ENCODE data around the gene RAB40C.

RAB40C gene

DNA sequence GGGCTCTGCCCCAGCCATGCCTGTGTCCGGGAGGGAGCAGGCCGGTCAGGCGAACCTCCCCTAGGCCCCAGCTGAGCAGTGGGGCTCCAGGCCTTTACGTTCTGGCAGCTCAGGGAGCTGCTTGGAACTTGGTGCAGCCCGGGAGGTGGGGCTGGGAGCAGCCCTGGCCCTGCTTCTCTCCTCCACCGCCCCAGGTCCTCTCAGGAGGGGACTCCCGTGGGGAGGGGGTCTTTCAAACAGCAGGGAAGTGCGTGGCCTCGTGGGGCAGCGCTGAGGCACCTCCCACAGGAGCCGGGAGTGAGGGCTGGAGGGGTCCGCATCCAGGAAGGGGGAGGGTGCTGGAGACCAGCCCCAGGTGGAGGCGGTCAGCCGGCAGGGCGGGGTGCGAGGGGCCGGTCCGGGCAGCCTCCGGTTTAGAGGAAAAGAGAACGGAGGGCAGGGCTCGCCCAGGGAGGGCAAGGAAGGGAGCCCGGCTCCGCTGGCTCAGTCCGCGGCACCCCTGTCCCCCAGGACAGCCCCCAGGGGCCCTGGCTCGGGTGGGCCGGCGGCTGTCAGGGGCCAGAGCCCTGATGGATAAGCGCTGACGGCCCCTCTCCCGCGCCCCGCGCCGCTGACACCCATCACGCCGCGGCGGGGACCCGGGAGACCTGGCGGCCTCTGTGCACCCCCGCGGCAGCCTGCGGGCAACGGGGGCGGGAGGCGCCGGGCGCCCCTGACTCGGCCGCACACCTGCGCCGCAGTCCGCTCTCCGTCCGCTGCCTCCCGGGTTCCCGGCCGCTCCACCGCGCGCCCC lies 30.3 kb upstream of the RAB40C start:
- DNase-seq: no peak
- no peak for ATAC-seq

DNA sequence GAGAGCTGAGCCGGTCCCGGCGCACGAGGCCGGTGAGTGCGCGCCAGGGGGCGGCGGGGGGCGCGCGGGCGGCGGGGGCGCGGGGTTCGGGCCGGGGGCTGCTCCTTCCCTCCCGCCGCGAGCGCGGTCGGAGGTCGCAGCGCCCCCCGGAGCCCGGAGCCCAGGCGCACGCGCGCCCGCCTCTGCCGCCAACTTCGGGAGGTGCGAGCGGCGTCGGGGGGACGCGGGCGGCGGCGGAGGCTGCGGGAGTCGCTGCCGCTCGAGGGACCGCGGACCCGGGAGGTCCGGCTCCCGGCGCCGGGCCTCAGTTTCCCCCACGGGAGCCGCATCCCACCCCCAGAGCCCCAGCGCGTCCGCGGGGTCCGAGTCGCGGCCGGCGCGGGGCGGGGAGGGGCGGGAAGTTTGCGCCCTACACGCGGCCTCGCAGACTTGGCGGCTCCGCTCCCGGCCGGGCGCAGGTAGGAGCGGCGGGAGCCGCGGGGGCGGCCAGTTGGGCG lies 29.6 kb upstream of the RAB40C start, which contains the start of gene PRR35:
TSS of gene PRR35 (plus strand) at position 191 of the 497 bp plus-strand sequence. CDS start 2,901 bp downstream, outside the sequence.
- no peak for DNase-seq
- no peak for ATAC-seq

DNA sequence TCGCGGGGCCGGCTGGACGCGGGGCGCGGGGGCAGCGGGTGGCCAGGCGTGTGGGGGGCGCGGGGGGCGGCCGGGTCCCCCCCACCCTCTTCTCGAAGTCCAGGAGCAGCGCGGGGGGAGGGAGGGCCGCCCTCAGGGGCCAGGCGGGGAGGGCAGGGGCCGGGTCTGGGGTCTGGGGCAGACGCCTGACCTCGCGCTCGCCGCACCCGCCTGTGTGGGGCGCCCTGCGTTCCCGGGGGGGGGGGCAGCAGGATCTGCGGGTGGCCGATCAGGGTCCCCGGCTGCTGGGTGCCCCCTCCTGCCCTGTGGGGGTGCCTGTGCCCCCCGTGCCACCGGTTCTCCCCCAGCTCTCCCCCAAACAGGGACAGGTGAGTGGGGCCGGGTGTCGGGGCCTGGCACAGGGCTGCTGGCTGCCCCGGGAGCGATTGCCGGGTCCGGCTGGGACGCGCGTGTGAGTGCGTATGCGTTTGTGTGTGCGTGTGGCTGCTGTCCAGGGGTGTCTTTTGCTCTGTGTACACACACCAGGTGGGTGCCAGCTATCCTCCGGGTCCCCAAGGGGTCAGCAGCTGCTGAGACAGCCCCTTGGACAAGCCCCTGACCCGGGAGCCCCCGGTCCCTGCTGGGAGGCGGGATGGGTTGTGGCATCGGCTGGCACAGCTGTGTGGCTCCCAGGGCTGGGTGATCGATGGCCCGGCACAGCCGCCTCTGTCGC lies 29.0 kb upstream of the RAB40C start:
- ATAC-seq (no peak), DNase-seq (no peak)

DNA sequence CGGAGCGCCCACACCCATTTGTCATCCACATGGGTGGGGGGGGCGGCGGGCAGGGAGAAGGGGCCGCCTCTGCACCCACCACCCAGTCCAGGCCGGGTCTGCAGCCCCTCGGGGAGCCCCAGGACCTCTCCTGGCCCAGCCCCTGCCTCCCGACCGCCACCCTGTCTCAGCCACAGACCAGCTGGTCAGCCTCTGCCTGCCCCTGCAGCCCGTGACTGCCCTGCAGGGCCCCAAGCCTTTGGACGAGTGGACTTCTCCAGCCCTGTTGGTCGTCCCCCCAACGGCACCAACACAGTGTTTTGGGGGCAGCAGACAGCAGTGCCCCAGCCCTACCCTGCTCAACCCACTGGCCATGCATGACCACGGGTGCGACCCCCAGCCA lies 28.5 kb upstream of the RAB40C start:
- ATAC-seq (no peak), DNase-seq (no peak)

DNA sequence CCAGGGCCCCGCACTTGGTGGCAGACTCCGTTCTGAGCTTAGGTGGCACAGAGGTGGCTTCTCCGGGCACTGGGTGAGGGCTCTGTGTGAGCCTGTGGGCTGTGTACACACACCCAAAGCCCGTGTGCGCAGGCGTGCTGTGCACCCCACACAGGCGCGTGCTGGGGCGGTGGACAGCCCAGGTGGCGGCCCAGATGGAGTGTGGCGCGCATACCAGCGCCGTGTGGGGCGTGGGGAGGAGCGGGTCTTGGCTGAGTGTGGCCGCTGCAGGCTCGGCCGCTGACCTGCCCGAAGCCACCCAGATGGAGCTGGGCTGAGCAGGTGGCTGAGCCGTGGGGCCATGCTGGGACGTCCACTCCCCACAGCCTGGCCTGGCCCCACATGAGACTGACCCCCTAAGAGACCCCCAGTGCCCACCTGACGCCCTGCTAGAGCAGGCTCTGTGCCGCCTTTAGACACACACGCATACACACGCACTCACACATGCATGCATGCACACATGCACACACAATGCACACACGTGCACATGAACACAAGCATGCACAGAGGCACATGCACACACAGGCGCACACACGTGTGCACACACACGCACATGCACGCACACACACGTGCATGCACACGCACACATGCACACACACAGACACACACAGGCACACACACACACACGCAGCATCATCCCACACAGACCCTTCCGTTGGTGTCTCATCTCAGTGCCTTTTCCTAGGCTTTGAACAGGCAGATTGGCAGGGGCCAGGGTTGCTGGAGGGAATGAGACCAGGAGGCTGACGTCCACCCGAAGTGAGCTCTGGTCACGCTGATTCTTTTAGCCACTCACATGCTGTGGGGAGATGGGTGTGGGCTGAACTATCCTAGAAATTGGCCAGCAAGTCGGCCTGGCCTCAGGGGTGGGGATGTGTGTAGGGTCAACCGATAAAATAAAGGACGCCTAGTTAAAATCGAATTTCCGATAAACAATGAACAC lies 27.6 kb upstream of the RAB40C start:
- ATAC-seq (no peak), DNase-seq (no peak)

DNA sequence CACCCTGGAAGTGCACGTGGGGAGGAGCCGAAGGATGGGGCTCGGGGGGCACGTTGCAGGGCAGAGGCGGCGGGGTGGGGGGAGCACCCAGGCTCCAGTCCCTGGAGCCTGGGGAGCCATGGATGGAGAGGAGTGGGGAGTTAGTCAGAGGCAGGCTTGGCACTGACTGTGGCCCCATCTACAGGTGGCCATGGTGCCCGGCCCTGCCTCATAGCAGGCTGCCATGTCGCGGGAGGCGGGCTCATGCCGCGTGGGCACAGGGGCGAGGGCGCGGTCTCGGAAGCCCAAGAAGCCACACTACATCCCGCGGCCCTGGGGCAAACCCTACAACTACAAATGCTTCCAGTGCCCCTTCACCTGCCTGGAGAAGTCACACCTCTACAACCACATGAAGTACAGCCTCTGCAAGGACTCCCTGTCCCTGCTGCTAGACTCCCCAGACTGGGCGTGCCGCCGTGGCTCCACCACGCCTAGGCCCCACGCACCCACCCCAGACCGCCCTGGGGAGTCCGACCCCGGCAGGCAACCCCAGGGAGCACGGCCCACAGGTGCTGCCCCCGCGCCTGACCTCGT lies 26.7 kb upstream of the RAB40C start:
- ATAC-seq (no peak), DNase-seq (no peak)

DNA sequence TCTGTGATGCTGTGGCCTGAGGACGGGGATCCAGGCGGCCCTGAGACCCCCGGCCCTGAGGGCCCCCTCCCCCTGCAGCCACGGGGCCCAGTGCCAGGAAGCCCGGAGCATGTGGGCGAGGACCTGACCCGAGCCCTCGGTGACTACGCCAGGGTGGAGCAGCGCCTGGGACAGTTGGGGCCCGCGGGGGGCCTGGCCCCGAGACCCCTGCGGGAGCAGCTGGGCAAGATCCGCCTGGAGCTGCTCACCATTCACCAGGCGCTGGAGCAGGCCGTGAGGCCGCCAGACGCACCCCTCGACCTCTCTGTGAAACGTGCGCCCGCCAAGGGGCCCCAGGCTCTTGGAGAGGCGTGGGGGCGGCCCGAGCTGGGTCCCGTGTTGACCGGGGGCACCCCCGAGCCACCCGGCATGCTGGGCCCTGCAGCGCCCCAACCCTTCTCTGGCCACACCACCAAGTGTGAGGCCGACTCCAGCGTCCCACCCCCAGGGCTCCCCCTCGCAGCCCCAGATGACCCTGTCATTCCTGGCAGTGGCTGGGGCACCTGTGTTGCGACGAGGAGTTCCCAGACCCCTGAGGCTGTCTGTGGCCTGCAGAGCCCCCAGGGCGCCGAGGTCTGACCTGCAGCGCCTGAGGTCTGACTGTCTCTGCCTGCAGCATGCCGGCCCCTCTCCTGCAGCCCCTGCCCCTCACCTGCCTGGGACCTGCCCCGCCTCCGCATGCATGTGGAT lies 25.0 kb upstream of the RAB40C start:
- DNase-seq (no peak), ATAC-seq (no peak)

DNA sequence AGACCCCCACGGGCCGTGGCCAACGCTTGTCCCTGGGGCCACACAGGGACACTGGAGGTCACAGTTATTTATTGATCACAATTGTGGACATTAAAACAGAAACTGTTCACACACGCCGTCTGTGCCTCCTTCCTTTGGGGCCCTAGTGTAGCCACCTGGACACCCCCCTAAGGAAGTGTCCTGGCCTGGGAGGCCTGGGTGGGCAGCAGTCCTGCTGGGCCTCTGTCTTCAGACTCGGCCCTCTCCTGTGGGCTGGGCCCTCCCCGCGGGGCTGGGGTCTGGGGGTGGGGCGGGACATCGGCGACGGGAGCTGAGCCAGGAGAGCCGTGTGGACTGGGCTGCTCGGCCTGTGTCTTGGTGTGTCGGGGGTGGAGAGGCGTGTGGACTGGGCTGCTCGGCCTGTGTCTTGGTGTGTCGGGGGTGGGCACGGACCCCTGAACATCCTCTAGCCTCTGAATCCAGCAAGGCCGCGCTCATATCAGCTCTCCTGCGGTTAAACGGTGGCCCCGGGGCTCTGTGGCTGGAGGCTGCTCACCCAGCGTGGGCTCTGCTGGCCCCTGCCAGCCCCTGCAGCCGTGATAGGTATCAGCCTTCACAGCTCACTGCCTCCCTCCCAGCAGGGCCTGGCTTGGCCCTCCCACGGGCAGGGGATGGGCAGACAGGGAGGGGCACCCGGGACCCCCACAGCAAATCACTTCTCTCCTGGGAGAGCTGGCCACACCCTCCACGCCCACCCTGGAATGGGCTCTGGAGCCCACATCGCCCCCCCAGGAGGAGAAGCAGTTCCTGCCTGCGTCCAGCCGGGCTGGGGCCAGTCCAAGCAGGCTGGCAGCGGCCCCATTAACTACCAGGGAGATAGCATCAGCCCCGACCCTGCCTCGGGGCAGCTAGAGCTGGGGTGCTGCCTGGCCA lies 24.2 kb upstream of the RAB40C start:
- ATAC-seq (no peak), DNase-seq (no peak)

DNA sequence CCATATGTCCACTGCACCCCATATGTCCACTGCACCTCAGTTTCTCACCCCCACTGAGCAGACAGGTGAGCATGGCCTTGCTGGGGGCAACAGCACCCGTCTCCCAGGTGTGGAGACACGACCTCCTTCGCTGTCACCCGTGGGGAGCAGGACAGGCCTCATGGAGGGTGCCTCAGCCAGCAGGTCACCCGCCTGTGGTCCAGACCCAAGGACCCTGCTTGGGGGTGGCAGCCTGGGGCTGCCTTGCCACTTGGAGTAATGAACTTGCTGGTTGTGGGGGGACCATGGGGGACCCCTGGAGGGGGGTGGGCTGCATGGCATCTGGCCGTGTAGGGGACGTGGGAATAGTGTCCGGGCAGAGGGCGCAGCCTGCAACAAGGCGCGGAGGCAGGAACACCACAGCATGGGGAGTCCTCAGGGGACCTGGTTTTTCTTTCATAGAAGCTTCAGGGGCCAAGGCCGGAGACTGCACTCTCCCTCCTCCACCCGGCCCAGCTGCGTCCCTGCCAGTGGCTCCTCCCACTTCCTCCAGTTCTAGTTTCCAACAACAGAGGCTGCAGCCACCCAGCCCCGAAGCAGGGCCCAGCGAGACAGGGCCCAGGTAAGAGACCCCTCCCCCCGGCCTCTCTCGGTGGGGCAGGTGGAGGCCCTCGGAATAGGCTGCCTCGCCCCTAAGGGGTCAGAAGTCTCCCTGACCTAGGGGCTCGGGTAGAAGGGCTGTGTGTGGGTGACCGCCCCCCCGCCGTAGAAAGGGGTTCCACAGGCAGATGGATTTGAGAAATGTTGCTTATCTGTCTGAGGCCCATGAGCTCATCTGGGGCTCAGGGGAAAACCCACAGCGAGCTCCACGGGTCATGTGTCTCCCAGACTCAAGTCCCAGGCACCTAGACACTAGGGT lies 23.1 kb upstream of the RAB40C start, which contains the start of gene NHLRC4:
TSS of gene NHLRC4 (plus strand) at position 531 of the 898 bp plus-strand sequence. CDS start 1,043 bp downstream, outside the sequence.
- peak; percentile 58 for DNase-seq

DNA sequence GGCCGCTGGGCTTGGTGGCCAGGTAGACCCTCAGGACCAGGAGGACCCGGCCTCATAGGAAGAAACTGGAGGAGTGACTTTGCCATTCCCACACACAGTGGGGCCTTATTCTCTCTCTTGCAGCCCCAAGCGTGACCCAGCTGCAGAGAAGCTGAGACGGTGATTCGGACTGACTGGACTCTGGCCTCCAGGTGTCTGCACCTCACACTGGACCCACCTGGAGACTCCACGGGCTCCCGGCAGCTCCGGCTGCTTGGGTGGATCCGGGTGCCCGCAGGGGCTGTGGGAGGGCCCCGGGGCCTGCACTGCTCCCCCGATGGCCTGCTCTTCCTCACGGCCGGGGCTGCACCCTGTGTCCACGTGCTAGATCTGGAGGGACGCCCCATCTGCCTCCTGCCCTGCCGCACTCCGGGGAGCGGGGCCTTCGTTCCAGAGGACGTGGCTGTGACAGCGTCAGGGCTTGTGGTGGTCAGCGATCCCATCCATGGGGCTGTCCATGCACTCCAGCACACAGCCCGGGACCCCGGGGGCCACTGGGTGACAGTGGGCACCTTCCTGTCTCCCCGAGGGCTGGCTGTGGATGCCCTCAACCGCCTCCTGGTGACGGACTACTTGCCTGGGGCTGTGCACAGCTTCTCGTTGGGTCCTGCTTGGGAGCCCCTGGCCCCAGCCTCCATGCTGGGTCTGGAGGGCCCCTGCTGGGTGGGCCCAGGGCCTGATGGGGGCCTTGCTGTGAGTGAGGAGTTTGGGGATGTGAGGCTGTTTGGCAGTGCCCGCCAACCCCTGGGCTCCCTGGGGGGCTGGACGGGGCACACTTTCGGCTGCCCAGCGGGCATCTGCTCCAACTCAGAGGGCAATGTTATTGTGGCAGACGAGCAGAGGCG lies 22.3 kb upstream of the RAB40C start:
- no peak for DNase-seq
- ATAC-seq: no peak

More for the DNA sequence above, 23.1 kb upstream of the RAB40C start, which contains the start of gene NHLRC4:
- peak; percentile 38 for ATAC-seq

DNA sequence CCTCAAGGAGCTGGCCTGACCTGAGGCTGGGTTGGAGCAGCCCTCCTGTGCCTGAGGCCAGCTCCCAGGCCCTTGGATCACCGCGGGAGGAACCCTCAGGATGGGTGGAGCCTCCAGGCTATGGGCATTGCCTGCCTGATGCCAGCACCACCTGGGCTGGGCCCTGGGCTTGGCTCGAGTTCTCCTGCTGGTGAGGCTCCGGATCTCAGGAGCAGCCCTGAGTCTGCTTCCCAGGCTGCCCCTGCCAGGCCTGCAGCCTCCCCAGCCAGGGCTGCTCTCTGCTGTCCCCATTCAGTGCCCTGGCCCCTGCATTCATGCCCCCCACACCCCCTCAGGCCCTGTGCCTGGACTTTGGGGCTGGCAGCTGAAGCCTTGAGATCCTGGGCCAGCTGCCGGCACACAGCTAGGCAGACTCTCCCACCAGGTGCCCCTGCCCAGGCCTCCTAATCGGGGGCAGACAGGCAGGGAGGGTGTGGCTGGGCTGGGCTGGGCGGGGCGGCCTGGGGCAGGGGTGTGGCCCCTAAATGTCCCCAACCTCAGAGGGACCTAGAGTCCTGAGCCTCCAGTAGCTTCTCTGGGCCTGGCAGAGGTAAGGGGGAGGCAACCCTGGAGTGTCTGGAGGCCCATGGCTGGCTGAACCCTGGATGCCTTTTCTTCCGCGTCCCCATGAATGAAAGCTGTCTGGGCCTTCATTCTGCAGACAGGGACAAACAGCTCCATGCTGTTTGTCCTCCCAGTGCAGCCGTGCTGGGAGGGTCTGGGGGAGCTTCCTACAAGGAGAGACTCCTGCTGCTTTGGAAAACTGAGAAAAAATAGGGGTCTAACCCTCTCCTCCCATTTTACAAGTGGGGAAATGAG lies 21.2 kb upstream of the RAB40C start:
- no peak for ATAC-seq
- no peak for DNase-seq

DNA sequence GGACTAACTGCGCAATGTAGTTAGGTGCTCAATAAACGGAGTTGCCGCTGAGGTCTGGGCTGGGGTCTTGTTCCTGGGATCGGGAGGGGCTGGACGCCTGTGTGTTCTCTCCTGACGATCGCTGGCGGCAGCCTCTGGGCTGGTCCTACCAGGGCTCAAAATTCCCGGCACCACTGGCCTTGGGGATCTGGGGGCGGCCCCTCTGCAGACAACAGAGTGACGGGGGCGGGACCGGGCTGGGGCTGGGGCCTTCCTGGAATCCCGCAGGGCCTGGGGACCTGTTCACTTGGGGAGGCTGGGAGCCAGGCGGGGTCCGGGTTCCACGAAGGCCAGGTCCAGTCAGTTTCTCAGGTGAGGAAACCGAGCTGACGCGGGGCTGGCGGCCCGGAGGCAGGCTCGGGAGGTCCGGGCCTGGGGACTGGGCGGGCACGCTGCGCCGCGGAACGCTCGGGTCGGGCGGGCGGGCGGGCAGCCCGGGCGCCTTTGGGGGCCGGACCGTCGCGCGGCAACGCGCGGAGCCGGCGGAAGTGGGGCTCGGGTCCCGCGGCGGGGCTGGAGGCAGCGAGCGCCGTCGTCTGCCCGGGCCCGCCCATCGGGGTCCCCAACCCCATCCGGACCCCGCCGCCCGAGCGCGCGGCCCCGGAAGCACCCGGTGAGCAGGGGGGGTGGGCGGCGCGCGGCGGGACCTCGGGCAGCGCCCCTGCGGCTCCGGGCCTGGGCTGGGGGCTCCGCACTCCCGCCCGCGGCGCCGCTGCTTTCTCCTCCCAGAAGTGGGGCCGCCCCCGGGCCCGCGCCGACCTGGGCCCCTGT lies 20.2 kb upstream of the RAB40C start, which contains the start of gene PIGQ:
TSS of gene PIGQ (plus strand) at position 524 of the 810 bp plus-strand sequence. CDS start 4,107 bp downstream, outside the sequence.
- ATAC-seq (peak; percentile 78), DNase-seq (peak; percentile 78)

DNA sequence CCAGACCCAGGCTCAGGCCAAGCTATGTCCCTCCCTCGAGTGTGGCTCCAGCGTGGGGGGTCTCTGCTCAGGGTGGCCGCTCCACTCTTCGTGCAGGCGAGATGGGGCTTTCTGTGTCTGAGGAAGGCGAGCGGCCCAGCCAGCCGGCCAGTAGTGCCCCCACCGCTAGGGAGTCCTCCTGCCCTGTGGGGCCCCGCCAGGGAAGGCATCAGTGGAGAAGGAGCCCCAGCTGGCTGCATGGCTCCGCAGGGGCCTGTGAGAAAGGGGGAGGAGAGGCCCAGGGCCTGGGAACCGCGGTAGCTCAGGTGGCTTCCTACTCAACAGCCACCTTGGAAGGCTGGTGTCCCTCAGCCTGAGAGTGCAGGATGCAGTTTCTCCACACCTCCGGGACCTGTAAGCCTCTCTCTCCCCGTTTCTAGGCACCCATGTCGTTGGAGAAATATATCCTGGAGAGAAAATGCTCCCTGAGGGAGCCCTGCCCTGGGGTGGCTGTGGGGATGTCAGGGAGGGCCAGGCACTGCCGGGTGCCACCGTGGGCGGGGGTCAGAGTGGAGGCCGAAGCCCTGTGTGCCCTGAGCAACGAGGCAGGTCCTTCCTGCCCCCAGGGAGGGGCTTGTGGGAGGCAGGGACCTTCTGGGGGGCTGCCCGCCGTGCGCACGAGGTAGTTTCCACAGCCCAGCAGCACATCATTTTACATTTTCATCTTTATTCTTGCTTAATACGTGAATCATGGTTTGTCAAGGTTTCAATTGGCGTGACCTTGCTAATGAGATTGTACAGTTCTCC lies 16.8 kb upstream of the RAB40C start:
- no peak for ATAC-seq
- DNase-seq: no peak

DNA sequence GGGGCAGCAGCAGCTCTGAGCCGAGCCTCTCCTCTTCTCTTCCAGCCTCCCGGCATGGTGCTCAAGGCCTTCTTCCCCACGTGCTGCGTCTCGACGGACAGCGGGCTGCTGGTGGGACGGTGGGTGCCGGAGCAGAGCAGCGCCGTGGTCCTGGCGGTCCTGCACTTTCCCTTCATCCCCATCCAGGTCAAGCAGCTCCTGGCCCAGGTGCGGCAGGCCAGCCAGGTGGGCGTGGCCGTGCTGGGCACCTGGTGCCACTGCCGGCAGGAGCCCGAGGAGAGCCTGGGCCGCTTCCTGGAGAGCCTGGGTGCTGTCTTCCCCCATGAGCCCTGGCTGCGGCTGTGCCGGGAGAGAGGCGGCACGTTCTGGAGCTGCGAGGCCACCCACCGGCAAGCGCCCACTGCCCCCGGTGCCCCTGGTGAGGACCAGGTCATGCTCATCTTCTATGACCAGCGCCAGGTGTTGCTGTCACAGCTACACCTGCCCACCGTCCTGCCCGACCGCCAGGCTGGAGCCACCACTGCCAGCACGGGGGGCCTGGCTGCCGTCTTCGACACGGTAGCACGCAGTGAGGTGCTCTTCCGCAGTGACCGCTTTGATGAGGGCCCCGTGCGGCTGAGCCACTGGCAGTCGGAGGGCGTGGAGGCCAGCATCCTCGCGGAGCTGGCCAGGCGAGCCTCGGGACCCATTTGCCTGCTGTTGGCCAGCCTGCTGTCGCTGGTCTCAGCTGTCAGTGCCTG lies 15.7 kb upstream of the RAB40C start:
- ATAC-seq (no peak), DNase-seq (no peak)
